NCI-H748 (cell line): Measurements from ENCODE around the gene PAK4.
"Not testable (repeated sequence)": the region's sequence is repeated elsewhere in the genome, so short reads cannot be mapped to it uniquely, and the experiment has no call there.

Source experiments
- DNase-seq: peaks from one replicate; lab custom pipeline; 2025; ENCODE audit not compliant: unreplicated experiment; lab: John Stamatoyannopoulos, UW

Gene PAK4

GRCh38 chr19:39125554-39126311 lies at the start of gene PAK4:
TSS of gene PAK4 (plus strand) at chr19:39125786. CDS start at chr19:39169554, 43,768 bp downstream.
- DNase-seq = peak; percentile 99

GRCh38 chr19:39077323-39077722 lies 48.3 kb upstream of the PAK4 start:
- no peak for DNase-seq

- DNase-seq = no peak
Observed at GRCh38 chr19:39078436-39079200, 47.0 kb upstream of the PAK4 start.

GRCh38 chr19:39080431-39080830 lies 45.2 kb upstream of the PAK4 start:
- DNase-seq = no peak

- no peak for DNase-seq
Observed at GRCh38 chr19:39082167-39082566, 43.4 kb upstream of the PAK4 start.

GRCh38 chr19:39082745-39083598 lies 42.6 kb upstream of the PAK4 start:
- DNase-seq = no peak

- DNase-seq = no peak
Observed at GRCh38 chr19:39083599-39083982, 42.0 kb upstream of the PAK4 start.

- peak; percentile 51 for DNase-seq
Observed at GRCh38 chr19:39083983-39084731, 41.4 kb upstream of the PAK4 start, which contains the start of gene ACP7. TSS of gene ACP7 (plus strand) at chr19:39084368. CDS start at chr19:39085270, 902 bp downstream.

- DNase-seq = no peak
Observed at GRCh38 chr19:39084732-39085080, 40.9 kb upstream of the PAK4 start.

GRCh38 chr19:39085392-39085791 lies 40.2 kb upstream of the PAK4 start:
- no peak for DNase-seq

- no peak for DNase-seq
Observed at GRCh38 chr19:39086386-39086785, 39.2 kb upstream of the PAK4 start.

- DNase-seq = no peak
Observed at GRCh38 chr19:39087907-39088686, 37.5 kb upstream of the PAK4 start.

GRCh38 chr19:39090016-39090415 lies 35.6 kb upstream of the PAK4 start:
- DNase-seq = not testable (repeated sequence)

GRCh38 chr19:39090881-39091280 lies 34.7 kb upstream of the PAK4 start:
- no peak for DNase-seq

GRCh38 chr19:39095799-39096540 lies 29.6 kb upstream of the PAK4 start:
- not testable (repeated sequence) for DNase-seq

GRCh38 chr19:39097299-39097698 lies 28.3 kb upstream of the PAK4 start:
- no peak for DNase-seq

- DNase-seq = no peak
Observed at GRCh38 chr19:39097721-39098120, 27.9 kb upstream of the PAK4 start.

GRCh38 chr19:39098365-39099269 lies 27.0 kb upstream of the PAK4 start:
- DNase-seq = no peak
